Left renal cortex interstitium (tissue), 4 donors: Measurements from ENCODE around the gene ZNF132. TPM values are rescaled to one million over a fixed set of nuclear protein-coding genes. Genes with fewer than 3 reads are reported as not detected.
"Not testable (repeated sequence)": the region's sequence is repeated elsewhere in the genome, so short reads cannot be mapped to it uniquely, and the experiment has no call there.

ENCODE experiments used
- DNase-seq, 4 donors: peaks; one replicate each; pipeline ENCODE4 v3.0.0-alpha.2; 2013; ENCODE audit warnings: low read depth in 4 of 4, low spot score in 2 of 4, missing footprints in 1 of 4
- polyA plus RNA-seq, 4 donors: library from polyadenylated mRNA; unstranded; fragments of 120-200 nt; gene quantifications; one replicate each; pipeline ENCODE4 v1.2.1, GENCODE V29; 2013; ENCODE audit not compliant: insufficient read length in 4 of 4

The ZNF132 gene
- polyA plus RNA-seq, 4 donors, result 11.9 to 16.1 (median 15.0) TPM

- DNase-seq, result peak; percentile 77 to 96 (median 93)
These were observed 31.6 kb downstream of the ZNF132 start, which contains the start of gene ZNF584 for GRCh38 chr19:58408152-58409009. TSS of gene ZNF584 (plus strand) at chr19:58408649. CDS start at chr19:58409148, 499 bp downstream.

DNA sequence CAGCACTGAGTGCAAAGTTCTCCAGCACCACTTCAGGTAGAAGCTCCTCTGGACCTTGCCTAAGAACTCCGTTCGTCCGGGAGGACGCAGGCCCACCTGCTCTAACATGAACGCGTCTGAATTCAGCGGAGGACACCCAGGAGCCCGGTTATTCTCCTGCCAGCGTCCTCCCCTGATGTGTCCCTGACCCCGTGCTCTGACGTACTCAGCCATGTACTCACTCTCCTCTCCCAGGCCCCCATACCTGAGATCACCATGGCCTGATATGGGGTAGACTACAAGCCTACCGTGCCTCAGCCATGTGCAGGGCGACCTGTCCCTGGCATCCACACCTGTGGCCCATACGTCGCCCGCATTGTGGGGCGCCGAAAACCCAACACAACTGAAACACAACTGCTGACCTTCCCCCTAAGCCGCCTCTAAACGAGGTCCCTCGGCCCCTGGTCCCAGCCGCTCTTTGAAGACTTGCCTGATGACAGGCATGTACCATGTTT lies 32.2 kb downstream of the ZNF132 start:
- DNase-seq, result no peak

- DNase-seq, result no peak
These were observed 32.9 kb downstream of the ZNF132 start for GRCh38 chr19:58406818-58407657.

DNA sequence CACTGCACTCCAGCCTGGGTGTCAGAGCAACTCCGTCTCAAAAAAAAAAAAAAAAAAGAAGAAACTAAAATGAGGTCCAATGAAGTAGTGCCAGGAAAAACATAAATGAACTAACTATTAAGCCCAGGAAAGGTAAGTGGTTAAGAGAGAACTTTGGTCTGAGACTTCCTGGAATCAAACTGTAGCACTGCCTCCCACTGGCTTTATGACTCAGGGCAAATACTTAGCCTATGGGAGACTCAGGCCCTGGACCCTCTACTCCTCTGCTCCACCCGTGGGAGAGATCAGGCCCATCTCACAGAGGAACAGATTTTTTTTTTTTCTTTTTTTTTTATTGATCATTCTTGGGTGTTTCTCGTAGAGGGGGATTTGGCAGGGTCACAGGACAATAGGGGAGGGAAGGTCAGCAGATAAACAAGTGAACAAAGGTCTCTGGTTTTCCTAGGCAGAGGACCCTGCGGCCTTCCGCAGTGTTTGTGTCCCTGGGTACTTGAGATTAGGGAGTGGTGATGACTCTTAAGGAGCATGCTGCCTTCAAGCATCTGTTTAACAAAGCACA lies 36.0 kb downstream of the ZNF132 start:
- not testable (repeated sequence) for DNase-seq

DNA sequence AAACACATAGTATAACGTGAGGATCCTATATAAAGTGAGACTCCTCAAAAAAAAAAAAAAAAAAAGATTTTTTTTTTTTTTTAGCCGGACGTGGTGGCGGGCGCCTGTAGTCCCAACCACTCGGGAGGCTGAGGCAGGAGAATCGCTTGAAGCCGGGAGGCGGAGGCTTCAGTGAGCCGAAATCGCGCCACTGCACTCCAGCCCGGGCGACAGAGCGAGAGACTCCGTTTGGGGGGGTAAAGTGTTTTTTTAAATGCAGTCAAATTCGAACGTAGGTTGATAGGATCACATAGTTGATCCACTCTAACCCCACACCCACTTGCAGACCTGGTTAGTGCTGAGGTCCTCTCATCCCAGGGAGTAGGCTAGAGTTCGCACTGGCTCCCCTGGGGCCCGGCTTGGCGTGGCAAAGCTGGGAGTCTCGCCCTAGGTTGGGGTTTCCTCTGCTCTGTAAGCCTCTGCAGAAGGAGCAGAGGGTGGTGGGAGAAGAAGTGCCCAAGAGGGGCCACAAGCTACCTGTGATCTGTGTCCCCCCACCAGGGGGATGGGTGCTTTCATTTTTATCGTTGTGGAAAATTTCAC lies 38.0 kb downstream of the ZNF132 start:
- DNase-seq, result no peak

- DNase-seq, result peak; percentile 89 to 99 (median 98)
These were observed 38.8 kb downstream of the ZNF132 start for GRCh38 chr19:58400916-58401839.

DNA sequence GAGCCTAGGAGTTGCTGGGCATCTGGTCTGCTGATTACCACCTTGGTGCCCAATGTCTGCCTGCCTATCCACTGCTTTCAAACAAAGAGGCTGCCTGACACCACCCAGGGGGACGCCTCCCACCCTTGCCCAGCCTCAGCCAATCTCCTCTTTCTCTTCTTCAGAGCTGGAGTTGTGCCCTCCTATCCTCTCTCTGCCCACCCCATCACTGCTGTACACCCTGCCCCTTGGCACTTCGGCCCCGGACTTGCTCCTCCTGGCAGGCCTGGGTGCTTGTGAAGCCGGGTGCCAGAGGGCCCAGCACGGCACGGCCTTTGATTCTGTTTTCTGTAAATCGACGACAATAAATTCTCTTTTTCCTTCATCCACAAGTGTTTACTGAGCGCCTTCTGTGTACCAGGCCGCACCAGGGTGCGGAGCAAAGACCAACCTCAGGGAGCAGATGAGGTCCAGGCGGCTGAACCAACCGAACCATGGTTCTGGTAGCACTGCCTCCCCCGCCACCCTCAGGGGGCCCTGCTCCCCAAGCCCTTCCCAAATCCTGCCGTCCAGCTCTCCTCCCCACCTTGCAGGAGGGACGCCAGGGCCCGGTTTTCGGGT lies 39.5 kb downstream of the ZNF132 start:
- DNase-seq, result no peak

DNA sequence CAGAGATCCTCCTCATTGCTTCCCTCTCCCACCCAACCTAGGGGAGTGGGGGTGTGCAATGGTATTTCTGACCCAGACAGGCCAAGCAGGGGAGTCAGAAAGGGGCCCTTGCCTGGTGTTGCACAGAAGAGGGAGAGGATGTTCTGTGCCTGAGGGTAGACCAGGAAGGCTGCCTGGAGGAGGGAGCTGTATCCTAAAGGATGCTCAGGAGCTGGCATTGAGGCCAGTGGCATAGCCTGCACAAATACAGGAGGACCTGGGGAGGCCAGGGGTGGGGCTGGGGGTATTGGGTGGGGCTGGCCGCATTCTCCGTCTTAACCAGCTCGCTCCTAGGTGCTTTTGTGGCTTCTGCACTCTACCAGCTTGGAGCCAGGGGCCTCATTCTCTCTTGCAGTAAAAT lies 40.0 kb downstream of the ZNF132 start:
- no peak for DNase-seq

DNA sequence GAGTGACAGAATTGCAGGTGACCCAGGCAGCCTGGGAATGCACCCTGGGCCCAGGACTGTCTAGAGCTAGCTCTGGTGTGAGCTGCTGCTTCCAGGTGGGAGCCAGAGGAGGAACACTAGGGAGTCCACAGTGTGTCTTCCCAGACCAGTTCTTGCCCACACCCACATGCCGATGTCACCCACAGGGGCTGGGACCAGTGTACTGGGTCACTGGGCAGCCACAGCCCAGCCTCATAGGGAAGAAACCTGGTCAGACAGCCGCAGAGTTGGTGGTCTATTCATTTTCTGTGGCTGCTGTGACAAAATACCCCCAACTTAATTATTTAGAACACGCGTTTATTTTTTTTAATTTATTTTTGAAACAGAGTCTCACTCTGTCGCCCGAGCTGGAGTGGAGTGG lies 41.4 kb downstream of the ZNF132 start:
- DNase-seq, result no peak

GRCh38 chr19:58398087-58398486 lies 41.9 kb downstream of the ZNF132 start:
- DNase-seq, result no peak

- DNase-seq, result no peak
These were observed 42.4 kb downstream of the ZNF132 start for GRCh38 chr19:58397533-58398037.

- no peak for DNase-seq
These were observed 43.0 kb downstream of the ZNF132 start for GRCh38 chr19:58396691-58397532.

GRCh38 chr19:58395979-58396627 lies 43.9 kb downstream of the ZNF132 start:
- no peak for DNase-seq

DNA sequence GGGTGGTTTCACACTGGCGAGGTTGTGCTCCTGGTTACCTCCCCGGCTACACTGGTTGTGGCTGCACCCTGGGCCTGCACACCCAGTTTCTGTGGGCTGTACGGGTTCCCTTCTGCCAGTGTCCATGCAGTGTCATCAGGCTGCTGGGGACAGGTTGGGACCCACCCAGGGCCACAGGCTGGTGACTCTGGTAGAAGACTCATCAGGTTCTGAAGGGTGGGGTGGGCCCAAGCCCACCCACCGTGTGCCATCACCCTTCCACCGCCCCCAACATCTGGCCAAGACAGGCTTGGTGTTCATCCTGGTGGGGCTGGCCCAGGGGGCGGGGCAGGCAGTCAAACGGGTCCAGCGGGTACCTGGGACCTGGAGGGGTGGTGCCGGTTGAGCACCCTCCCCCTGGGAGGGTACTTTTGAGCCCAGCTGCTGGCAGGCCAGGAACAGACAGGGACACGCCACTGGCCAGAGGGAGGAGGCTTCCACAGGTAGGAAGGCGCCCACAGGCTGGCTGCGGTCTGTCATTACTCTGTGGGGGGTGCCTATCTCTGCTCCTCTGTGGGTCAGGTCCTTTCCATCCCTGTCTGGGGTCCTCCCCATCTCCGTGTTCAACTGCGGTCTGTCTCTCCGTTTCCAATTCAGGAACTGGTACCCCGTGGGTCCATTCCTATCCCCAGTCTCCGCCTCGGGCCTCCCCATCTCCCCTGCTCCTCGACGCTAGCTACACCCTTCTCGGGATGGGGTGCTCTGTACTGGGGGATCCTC lies 44.6 kb downstream of the ZNF132 start, which contains the start of gene RNF225:
RNF225 (plus strand) TSS at position 437 of the 759 bp plus-strand sequence. CDS start 434 bp downstream, outside the sequence.
- no peak for DNase-seq

DNA sequence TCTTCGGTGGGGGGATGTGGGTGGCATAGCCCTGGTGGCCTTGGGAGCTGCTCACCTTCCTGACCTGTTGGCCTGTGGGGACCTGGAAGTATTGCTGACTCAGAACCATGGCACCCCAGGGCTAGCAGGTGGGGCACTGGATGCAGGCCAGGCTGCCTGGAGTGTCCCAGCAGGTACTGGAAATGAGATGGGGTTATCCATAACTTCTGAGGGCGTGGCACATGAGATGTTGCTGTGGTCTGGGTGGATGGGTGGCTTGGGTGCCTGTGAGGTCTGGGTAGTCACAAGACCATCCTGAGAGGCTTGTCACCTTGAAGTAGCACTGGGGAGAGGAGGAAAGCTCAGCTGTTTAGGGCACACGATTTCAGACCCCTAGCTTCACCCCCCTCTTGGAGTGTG lies 45.1 kb downstream of the ZNF132 start:
- no peak for DNase-seq

GRCh38 chr19:58393725-58394033 lies 46.3 kb downstream of the ZNF132 start:
- DNase-seq, result no peak
